Endometrial microvascular endothelial cells (primary cell): ENCODE measurements around the gene PODXL2. TPM values are rescaled to one million over a fixed set of nuclear protein-coding genes. Genes with fewer than 3 reads are reported as not detected.

Experiments
- in situ Hi-C: cut with HindIII; loops from 2 replicates; pipeline ENCODE4 v1.10.0; 2017; ENCODE audit warnings: low sequenced_read_pairs, low pct_unique_long_range_greater_than_20kb; ENCODE audit errors: inconsistent ontology term
- total RNA-seq: library from RNA; depleted of rRNA; stranded (reverse); fragments of >200 nt; gene quantifications from one replicate; pipeline ENCODE4 v1.2.3, GENCODE V29; 2015; ENCODE audit errors: inconsistent ontology term

PODXL2 gene
- total RNA-seq, 1 donor from 2014 or later = 0.09 TPM

GRCh38 chr3:127624063-127624462, 4.9 kb upstream of the PODXL2 start:
- in situ Hi-C loops = no loop called here

GRCh38 chr3:127625821-127626220, 3.2 kb upstream of the PODXL2 start:
- in situ Hi-C loops = no loop called here

GRCh38 chr3:127628426-127628787, 578 bp upstream of the PODXL2 start:
- in situ Hi-C loops = no loop called here

GRCh38 chr3:127629467-127630403, 750 bp downstream of the PODXL2 start:
- in situ Hi-C loops = no loop called here

- in situ Hi-C loops = no loop called here
Observed at GRCh38 chr3:127630811-127631714, 2.1 kb downstream of the PODXL2 start.

- in situ Hi-C loops = no loop called here
Observed at GRCh38 chr3:127632035-127632820, 3.2 kb downstream of the PODXL2 start.

GRCh38 chr3:127634653-127635052, 5.7 kb downstream of the PODXL2 start:
- in situ Hi-C loops = no loop called here

- in situ Hi-C loops = no loop called here
Observed at GRCh38 chr3:127637546-127637945, 8.6 kb downstream of the PODXL2 start.

- in situ Hi-C loops = no loop called here
Observed at GRCh38 chr3:127637971-127638370, 9.0 kb downstream of the PODXL2 start.

GRCh38 chr3:127639173-127640041, 10.4 kb downstream of the PODXL2 start:
- in situ Hi-C loops = no loop called here

- in situ Hi-C loops = no loop called here
Observed at GRCh38 chr3:127640042-127640355, 11.0 kb downstream of the PODXL2 start.

GRCh38 chr3:127644641-127645370, 15.8 kb downstream of the PODXL2 start:
- in situ Hi-C loops = no loop called here

- in situ Hi-C loops = no loop called here
Observed at GRCh38 chr3:127645371-127646015, 16.5 kb downstream of the PODXL2 start.

GRCh38 chr3:127646501-127647046, 17.6 kb downstream of the PODXL2 start:
- in situ Hi-C loops = no loop called here

- in situ Hi-C loops = no loop called here
Observed at GRCh38 chr3:127647166-127647844, 18.3 kb downstream of the PODXL2 start.

GRCh38 chr3:127647845-127648204, 18.8 kb downstream of the PODXL2 start:
- in situ Hi-C loops = no loop called here
